ENCODE data around the gene FGD5. TPM values are rescaled to one million over a fixed set of nuclear protein-coding genes. Genes with fewer than 3 reads are reported as not detected.
A peak's percentile ranks its signal among the peaks of the same experiment; 100 is the strongest.

Gene FGD5
- polyA plus RNA-seq, 1 of the 3 experiments (the other 2 are of a cell fraction): not detected

- TF ChIP-seq TAF1 (IDR thresholded peaks at IDR 0.05; ENCODE audit: borderline replicate concordance, low read depth, low read length): peak; percentile 12
- TF ChIP-seq MEF2A (IDR thresholded peaks at IDR 0.05; ENCODE audit: borderline replicate concordance, low read depth): no peak
- peak; percentile 8 for TF ChIP-seq CHD2 (IDR thresholded peaks at IDR 0.05; ENCODE audit: low read length, partially characterized antibody)
- TF ChIP-seq EZH2phosphoT487 (IDR thresholded peaks at IDR 0.05; ENCODE audit: borderline replicate concordance, low read depth): no peak
- TF ChIP-seq MAX (IDR thresholded peaks at IDR 0.05; ENCODE audit: low read depth): no peak; the same call in 1 of the 2 replicates
- no peak for TF ChIP-seq RCOR1 (IDR thresholded peaks at IDR 0.05; ENCODE audit: low read length)
- TF ChIP-seq TEAD4 (IDR thresholded peaks at IDR 0.05; ENCODE audit: borderline replicate concordance, insufficient read depth): no peak
- TF ChIP-seq PBX3 (IDR thresholded peaks at IDR 0.05): no peak
- TF ChIP-seq POLR2AphosphoS5 (IDR thresholded peaks at IDR 0.05; ENCODE audit: low read depth, low read length): peak; percentile 59
- TF ChIP-seq GABPA (IDR thresholded peaks at IDR 0.05; ENCODE audit: low read depth): peak; percentile 72
- TF ChIP-seq SMC3 (IDR thresholded peaks at IDR 0.05; ENCODE audit: low read depth, low read length): no peak
These were observed 128.5 kb downstream of the FGD5 start, which contains the start of gene NR2C2 (continued) for GRCh38 chr3:14947100-14947885.

GRCh38 chr3:14947886-14948608 is 129.3 kb downstream of the FGD5 start:
- peak; percentile 99 for DNase-seq
- Histone ChIP-seq H3K9me3 (no peaks in the 10 kb centered on the region), H3K4me1 (ENCODE audit: control insufficient read depth in 1 of 2, insufficient read depth in 2 of 2, low read depth in 1 of 2, low read length in 1 of 2) (peaks cover 0 to 19% of the 10 kb centered on the region in 2 experiments; a peak in 3 of 4 replicates), H4K20me1 (ENCODE audit: insufficient read depth) (peaks cover 18% of the 10 kb centered on the region), H3K27me3 (ENCODE audit: insufficient read depth) (no peaks in the 10 kb centered on the region), H2AFZ (ENCODE audit: low read depth) (peak overlapping the region; percentile 81), H3K27ac (ENCODE audit: low read depth in 2 of 2, low read length in 1 of 2) (peak overlapping the region; percentile 99 to 100), H3K79me2 (ENCODE audit: insufficient read depth) (peaks cover 87% of the 10 kb centered on the region), H3F3A (replicated peaks; ENCODE audit: insufficient read depth) (peaks cover 10% of the 10 kb centered on the region), H3K9ac (peak overlapping the region; percentile 98), H3K9me2 (no peaks in the 10 kb centered on the region), H3K36me3 (replicated peaks in 1 of 2; ENCODE audit: control insufficient read depth in 1 of 2, insufficient read depth in 2 of 2, low read length in 1 of 2) (peaks cover 33 to 35% of the 10 kb centered on the region in 2 experiments), H3K4me2 (peak overlapping the region; percentile 94; the same call in 1 of the 2 replicates), H3K4me3 (ENCODE audit: low read depth in 2 of 2, low read length in 1 of 2) (peak overlapping the region; percentile 92 to 95)
- TF ChIP-seq PBX3 (IDR thresholded peaks at IDR 0.05) (peak; percentile 99), JUND (IDR thresholded peaks at IDR 0.05) (no peak), FOXJ3 (CRISPR knock-in tag; IDR thresholded peaks at IDR 0.05) (no peak), NFIC (IDR thresholded peaks at IDR 0.05; ENCODE audit: borderline replicate concordance) (peak; percentile 97), MAX (IDR thresholded peaks at IDR 0.05; ENCODE audit: low read depth) (no peak; the same call in 1 of the 2 replicates), RFX5 (IDR thresholded peaks at IDR 0.05; ENCODE audit: low read length) (no peak), RXRA (IDR thresholded peaks at IDR 0.05; ENCODE audit: borderline replicate concordance, low read depth) (no peak), FOSL2 (IDR thresholded peaks at IDR 0.05; ENCODE audit: borderline replicate concordance, low read depth) (no peak), NRF1 (IDR thresholded peaks at IDR 0.05; ENCODE audit: low read depth, low read length) (0 out of 2 replicates have a peak, but pooled peaks have one; percentile 13), MEF2A (IDR thresholded peaks at IDR 0.05; ENCODE audit: borderline replicate concordance, low read depth) (no peak), YY1 (IDR thresholded peaks at IDR 0.05; ENCODE audit: low read depth) (peak; percentile 95), ELF1 (IDR thresholded peaks at IDR 0.05) (peak; percentile 27; the same call in 1 of the 2 replicates), TEAD4 (IDR thresholded peaks at IDR 0.05; ENCODE audit: borderline replicate concordance, insufficient read depth) (0 out of 2 replicates have a peak, but pooled peaks have one; percentile 28), CHD2 (IDR thresholded peaks at IDR 0.05; ENCODE audit: low read length, partially characterized antibody) (peak; percentile 48), POLR2AphosphoS5 (IDR thresholded peaks at IDR 0.05; ENCODE audit: low read depth, low read length) (peak; percentile 54; the same call in 1 of the 2 replicates), TCF12 (IDR thresholded peaks at IDR 0.05) (no peak), GABPA (IDR thresholded peaks at IDR 0.05; ENCODE audit: low read depth) (no peak; the same call in 1 of the 2 replicates), IRF3 (IDR thresholded peaks at IDR 0.05; ENCODE audit: low read depth, low read length) (peak; percentile 63), TAF1 (IDR thresholded peaks at IDR 0.05; ENCODE audit: borderline replicate concordance, low read depth, low read length) (peak; percentile 72), RAD21 (IDR thresholded peaks at IDR 0.05; ENCODE audit: low read length) (no peak), EP300 (IDR thresholded peaks at IDR 0.05; ENCODE audit: borderline replicate concordance in 1 of 2, low read depth in 1 of 2, low read length in 1 of 2) (no peak)
- 2% methylated on average over 27 of the region's 79 CpGs for WGBS (ENCODE audit: low lambda C conversion rate)
- ChIA-PET CTCF (interaction anchor here (0.6 to 2.8 kb wide), 5 partner anchors 21 to 103 kb away, joined by 3 to 13 read pairs (median 3); no protein-coding TSS in a partner anchor), POLR2A (interaction anchor here (0.6 to 1.2 kb wide), 8 partner anchors 15 to 151 kb away, joined by 3 to 7 read pairs (median 3); partner anchors contain the start of genes MRPS25 and RBSN)

Data from SK-N-SH (cell line).